Memory B cell (primary cell): ENCODE results near the gene PRSS56.

Experiments used
- ATAC-seq: fragments of 150-1000 bp; cut with Tn5 transposase; 2 replicates; pipeline ENCODE4 v1.10.0; 2021; ENCODE audit warnings: low read depth, mild to moderate bottlenecking, moderate library complexity
- DNase-seq, 2 donors: peaks; one replicate each; pipeline ENCODE4 v3.0.0; 2022; ENCODE audit warnings: low spot score in 2 of 2
- H3K27ac Mint-ChIP-seq: one replicate; pipeline ENCODE4 v1.8.0; 2022; ENCODE audit warnings: mild to moderate bottlenecking, moderate library complexity, mixed read lengths
- H3K27me3 Mint-ChIP-seq: one replicate; pipeline ENCODE4 v1.8.0; 2022; ENCODE audit warnings: mixed read lengths
- H3K36me3 Mint-ChIP-seq: one replicate; pipeline ENCODE4 v1.8.0; 2022; ENCODE audit warnings: mild to moderate bottlenecking, mixed read lengths
- H3K4me1 Mint-ChIP-seq: one replicate; pipeline ENCODE4 v1.8.0; 2022; ENCODE audit warnings: mixed read lengths
- H3K4me3 Mint-ChIP-seq: one replicate; pipeline ENCODE4 v1.8.0; 2022; ENCODE audit warnings: mild to moderate bottlenecking, moderate library complexity, mixed read lengths
- H3K9me3 Mint-ChIP-seq: one replicate; pipeline ENCODE4 v1.8.0; 2022; ENCODE audit warnings: mixed read lengths

Gene PRSS56

GRCh38 chr2:232492236-232492848 is 27.8 kb upstream of the PRSS56 start:
- Mint-ChIP-seq H3K27me3 (peaks cover 26% of the 10 kb centered on the region), H3K9me3 (no peaks in the 10 kb centered on the region), H3K27ac (no peak overlapping the region), H3K4me3 (no peak overlapping the region), H3K36me3 (no peaks in the 10 kb centered on the region), H3K4me1 (no peaks in the 10 kb centered on the region)
- DNase-seq: no peak
- ATAC-seq: no peak

GRCh38 chr2:232492963-232493700 is 27.1 kb upstream of the PRSS56 start:
- no peaks in the 10 kb centered on the region for H3K9me3 Mint-ChIP-seq
- no peak overlapping the region for H3K27ac Mint-ChIP-seq
- peaks cover 26% of the 10 kb centered on the region for H3K27me3 Mint-ChIP-seq
- no peaks in the 10 kb centered on the region for H3K4me1 Mint-ChIP-seq
- DNase-seq: no peak
- H3K36me3 Mint-ChIP-seq: no peaks in the 10 kb centered on the region
- no peak overlapping the region for H3K4me3 Mint-ChIP-seq
- no peak for ATAC-seq

- no peak overlapping the region for H3K27ac Mint-ChIP-seq
- ATAC-seq: no peak
- H3K9me3 Mint-ChIP-seq: no peaks in the 10 kb centered on the region
- H3K36me3 Mint-ChIP-seq: no peaks in the 10 kb centered on the region
- H3K27me3 Mint-ChIP-seq: peaks cover 27% of the 10 kb centered on the region
- no peak overlapping the region for H3K4me3 Mint-ChIP-seq
- H3K4me1 Mint-ChIP-seq: no peaks in the 10 kb centered on the region
- no peak for DNase-seq
These were observed 26.3 kb upstream of the PRSS56 start for GRCh38 chr2:232493701-232494474.

DNA sequence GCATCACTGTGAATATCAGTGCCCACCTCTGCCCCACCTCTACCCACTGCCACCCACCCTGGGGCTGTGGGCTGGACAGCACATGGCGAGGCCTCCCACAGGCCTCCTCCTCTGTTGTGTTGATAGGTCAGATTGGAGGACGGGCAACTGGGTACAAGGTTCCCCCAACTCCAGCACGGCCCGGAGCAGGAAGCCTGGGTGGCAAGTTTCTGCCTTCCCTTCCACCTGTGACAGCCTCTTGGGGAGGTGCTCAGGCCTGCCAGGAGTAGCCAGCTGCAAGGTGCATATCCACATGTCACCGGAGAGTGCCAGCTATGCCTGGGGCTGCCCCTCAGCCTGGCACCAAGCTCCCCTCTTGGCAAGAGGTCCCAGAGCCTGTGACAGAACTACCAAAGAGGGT is 25.6 kb upstream of the PRSS56 start:
- H3K9me3 Mint-ChIP-seq: no peaks in the 10 kb centered on the region
- H3K36me3 Mint-ChIP-seq: no peaks in the 10 kb centered on the region
- no peak overlapping the region for H3K4me3 Mint-ChIP-seq
- DNase-seq (no peak), ATAC-seq (no peak)
- peaks cover 22% of the 10 kb centered on the region for H3K27me3 Mint-ChIP-seq
- H3K4me1 Mint-ChIP-seq: no peaks in the 10 kb centered on the region
- no peak overlapping the region for H3K27ac Mint-ChIP-seq

- no peak for DNase-seq
- ATAC-seq: no peak
- no peaks in the 10 kb centered on the region for H3K36me3 Mint-ChIP-seq
- no peaks in the 10 kb centered on the region for H3K4me1 Mint-ChIP-seq
- H3K4me3 Mint-ChIP-seq: no peak overlapping the region
- H3K27ac Mint-ChIP-seq: no peak overlapping the region
- H3K27me3 Mint-ChIP-seq: peaks cover 25% of the 10 kb centered on the region
- H3K9me3 Mint-ChIP-seq: no peaks in the 10 kb centered on the region
These were observed 24.9 kb upstream of the PRSS56 start for GRCh38 chr2:232495292-232495691.

GRCh38 chr2:232496501-232497270 is 23.5 kb upstream of the PRSS56 start:
- ATAC-seq (no peak), DNase-seq (no peak)
- Mint-ChIP-seq H3K27ac (no peak overlapping the region), H3K9me3 (no peaks in the 10 kb centered on the region), H3K4me1 (no peaks in the 10 kb centered on the region), H3K27me3 (peaks cover 21% of the 10 kb centered on the region), H3K4me3 (no peak overlapping the region), H3K36me3 (no peaks in the 10 kb centered on the region)

DNA sequence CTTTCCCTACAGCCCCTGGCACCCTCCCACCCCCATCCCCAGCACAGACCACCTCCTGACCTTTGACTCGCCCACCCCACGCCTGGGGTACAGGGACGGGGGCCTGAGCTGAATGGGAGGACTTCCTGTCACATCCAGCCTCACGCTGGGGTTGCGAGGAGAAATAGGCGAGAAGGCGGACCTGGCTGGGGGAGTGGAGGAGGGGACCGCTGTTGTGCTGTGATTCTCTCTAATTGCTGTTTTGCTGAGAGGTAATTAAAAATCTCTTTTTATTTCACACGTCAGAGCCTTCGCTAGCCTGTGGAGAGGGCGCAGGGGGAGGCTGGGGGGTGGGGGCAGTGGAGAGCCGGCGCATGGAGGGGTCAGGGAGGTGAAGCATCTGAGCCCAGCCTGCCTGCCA is 22.8 kb upstream of the PRSS56 start:
- Mint-ChIP-seq H3K27me3 (peaks cover 20% of the 10 kb centered on the region), H3K36me3 (no peaks in the 10 kb centered on the region), H3K4me1 (peaks cover 1% of the 10 kb centered on the region), H3K4me3 (no peak overlapping the region), H3K9me3 (no peaks in the 10 kb centered on the region), H3K27ac (no peak overlapping the region)
- ATAC-seq (no peak), DNase-seq (no peak)

DNA sequence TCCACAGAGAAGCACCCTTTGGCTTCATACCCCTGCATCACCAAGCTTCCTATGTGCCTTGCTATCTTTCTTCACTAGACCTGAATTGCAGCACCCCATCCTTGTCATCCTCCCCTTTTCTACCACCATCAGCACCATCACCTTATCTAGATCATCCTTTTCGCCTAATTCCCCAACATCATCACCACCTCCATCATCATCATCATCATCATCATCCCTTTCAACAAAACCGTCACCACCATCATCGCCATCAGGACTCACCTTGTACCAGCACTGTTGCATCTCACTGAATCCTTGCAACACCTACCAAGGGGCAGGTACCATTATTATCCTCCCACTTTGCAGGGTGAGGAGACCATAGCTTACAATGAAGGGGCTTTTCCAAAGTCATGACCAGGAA is 21.7 kb upstream of the PRSS56 start:
- Mint-ChIP-seq H3K27me3 (peaks cover 19% of the 10 kb centered on the region), H3K4me1 (peaks cover 5% of the 10 kb centered on the region), H3K9me3 (no peaks in the 10 kb centered on the region), H3K36me3 (no peaks in the 10 kb centered on the region), H3K4me3 (no peak overlapping the region), H3K27ac (no peak overlapping the region)
- no peak for ATAC-seq
- DNase-seq: no peak

- Mint-ChIP-seq H3K4me1 (peaks cover 7% of the 10 kb centered on the region), H3K27me3 (peaks cover 26% of the 10 kb centered on the region), H3K4me3 (no peak overlapping the region), H3K9me3 (no peaks in the 10 kb centered on the region), H3K36me3 (no peaks in the 10 kb centered on the region), H3K27ac (no peak overlapping the region)
- ATAC-seq (no peak), DNase-seq (no peak)
These were observed 18.8 kb upstream of the PRSS56 start for GRCh38 chr2:232501331-232501771.

DNA sequence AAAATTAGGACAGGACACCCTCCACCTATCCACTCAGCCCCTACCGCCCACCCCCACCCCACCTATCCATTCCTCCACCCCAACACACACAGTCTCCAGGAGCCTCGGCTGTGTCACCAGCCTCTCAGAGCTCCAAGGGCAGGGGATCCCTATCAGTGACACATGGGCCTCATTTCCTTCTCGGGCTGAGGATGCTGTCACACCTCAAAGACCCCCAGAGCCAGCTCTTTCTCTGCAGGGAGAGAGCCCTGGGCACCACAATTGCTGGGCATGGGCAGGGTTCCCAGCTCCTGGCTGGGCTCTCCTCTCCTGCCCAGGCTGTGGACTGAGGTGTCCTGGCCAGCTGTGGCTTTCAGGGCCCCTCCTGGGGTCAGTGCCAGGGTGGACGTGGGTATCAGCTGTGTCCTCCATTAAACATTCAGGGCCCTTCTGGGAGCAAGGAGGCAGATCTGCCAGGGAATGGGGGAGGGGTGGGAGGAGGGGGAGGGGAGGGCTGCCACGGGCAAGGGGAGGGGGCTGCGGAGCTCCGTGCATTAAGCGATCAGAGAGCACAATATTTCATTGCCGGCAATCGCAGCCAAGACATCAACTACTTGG is 18.3 kb upstream of the PRSS56 start:
- Mint-ChIP-seq H3K9me3 (no peaks in the 10 kb centered on the region), H3K4me1 (peaks cover 7% of the 10 kb centered on the region), H3K36me3 (no peaks in the 10 kb centered on the region), H3K27me3 (peaks cover 26% of the 10 kb centered on the region), H3K27ac (no peak overlapping the region), H3K4me3 (no peak overlapping the region)
- DNase-seq (no peak), ATAC-seq (no peak)

DNA sequence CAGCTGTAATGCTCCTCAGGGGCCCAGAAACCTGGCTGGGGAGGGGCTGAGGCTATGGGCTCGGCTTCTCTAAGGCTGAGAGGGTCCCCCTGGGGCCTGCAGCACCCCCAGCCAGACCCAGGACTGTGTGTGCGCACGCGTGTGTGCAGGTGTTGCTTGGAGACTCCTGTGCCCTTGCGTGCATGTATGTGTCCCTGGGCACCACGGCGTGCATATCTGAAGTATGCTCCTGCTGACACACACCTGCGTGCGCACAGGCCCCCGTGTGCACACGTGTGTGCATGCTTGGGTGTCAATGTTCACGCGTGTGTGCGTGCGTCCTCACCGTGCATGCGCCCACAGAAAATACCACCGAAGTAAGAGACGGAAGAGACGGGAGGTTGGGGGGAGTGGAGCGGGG is 17.7 kb upstream of the PRSS56 start:
- DNase-seq (no peak), ATAC-seq (peak; percentile 58)
- peak overlapping the region; percentile 61 for H3K27ac Mint-ChIP-seq
- peak overlapping the region; percentile 85 for H3K4me3 Mint-ChIP-seq
- no peaks in the 10 kb centered on the region for H3K36me3 Mint-ChIP-seq
- no peaks in the 10 kb centered on the region for H3K9me3 Mint-ChIP-seq
- peaks cover 7% of the 10 kb centered on the region for H3K4me1 Mint-ChIP-seq
- peaks cover 27% of the 10 kb centered on the region for H3K27me3 Mint-ChIP-seq

GRCh38 chr2:232502911-232503808 is 17.0 kb upstream of the PRSS56 start:
- peak; percentile 37 to 44 for DNase-seq
- Mint-ChIP-seq H3K4me1 (peaks cover 7% of the 10 kb centered on the region), H3K27ac (peak overlapping the region; percentile 61), H3K4me3 (peak overlapping the region; percentile 50), H3K36me3 (no peaks in the 10 kb centered on the region), H3K27me3 (peaks cover 27% of the 10 kb centered on the region), H3K9me3 (no peaks in the 10 kb centered on the region)
- peak; percentile 79 for ATAC-seq
